IMR-90 (cell line): ENCODE results near the gene AMOTL2. TPM values are rescaled to one million over a fixed set of nuclear protein-coding genes. Genes with fewer than 3 reads are reported as not detected.

ENCODE experiments used
- ATAC-seq: fragments of 200-7000 bp; cut with Tn5 transposase; 2 replicates; pipeline ENCODE4 v1.9.1; 2020; ENCODE audit warnings: low read depth, mild to moderate bottlenecking, moderate library complexity
- BruUV-seq: library from RNA; stranded (reverse); fragments of 400-500 nt; replicated peaks from 2 replicates; lab custom pipeline; 2021; lab: Mats Ljungman, UMichigan
- CTCF ChIA-PET: fragments of 300-600 bp; formaldehyde crosslinking; extraction: SDS; loops from one replicate; lab custom pipeline; 2021; ENCODE audit warnings: antibody characterized with exemption; lab: Yijun Ruan, JAX
- POLR2A ChIA-PET: fragments of 300-600 bp; sonication (Branson Sonifier 250); formaldehyde crosslinking; loops from one replicate; lab custom pipeline; 2022; ENCODE audit warnings: antibody characterized with exemption; ENCODE audit not compliant: unreplicated experiment; lab: Charles Lee
- DNase-seq: peaks from one replicate; pipeline ENCODE4 v3.0.0; 2013
- H2AFZ ChIP-seq: replicated peaks from 2 replicates; pipeline ENCODE3; 2013; ENCODE audit warnings: low read length, mild to moderate bottlenecking; ENCODE audit not compliant: poor library complexity
- H2AK5ac ChIP-seq: 2 replicates; pipeline ENCODE4 v1.6.1; 2013; ENCODE audit warnings: low read depth, low read length, inconsistent platforms
- H2AK9ac ChIP-seq: replicated peaks from 2 replicates; pipeline ENCODE3; 2013; ENCODE audit warnings: mild to moderate bottlenecking, low read depth, low read length, moderate library complexity; ENCODE audit not compliant: poor library complexity
- H2BK120ac ChIP-seq: 2 replicates; pipeline ENCODE4 v1.6.1; 2013; ENCODE audit warnings: low read depth, low read length, inconsistent platforms
- H2BK15ac ChIP-seq: 3 replicates; pipeline ENCODE4 v1.6.1; 2013; ENCODE audit warnings: low read depth, low read length, inconsistent platforms
- H2BK20ac ChIP-seq: 2 replicates; pipeline ENCODE4 v1.6.1; 2013; ENCODE audit warnings: low read depth, mild to moderate bottlenecking, inconsistent platforms, low read length, moderate library complexity
- H2BK5ac ChIP-seq: 2 replicates; pipeline ENCODE4 v1.6.1; 2013; ENCODE audit warnings: mild to moderate bottlenecking, low read depth, low read length, inconsistent platforms; ENCODE audit not compliant: poor library complexity, severe bottlenecking
- H3K14ac ChIP-seq: replicated peaks from 2 replicates; pipeline ENCODE4 v1.6.1; 2013; ENCODE audit warnings: low read depth, low read length, inconsistent platforms
- H3K18ac ChIP-seq: 2 replicates; pipeline ENCODE4 v1.6.1; 2013; ENCODE audit warnings: low read depth, low read length, control low read depth
- H3K23ac ChIP-seq: 2 replicates; pipeline ENCODE4 v1.6.1; 2013; ENCODE audit warnings: low read depth, low read length, inconsistent platforms
- H3K27ac ChIP-seq: 2 replicates; pipeline ENCODE4 v1.5.1; 2013; ENCODE audit warnings: mild to moderate bottlenecking, control low read depth, low read length; ENCODE audit not compliant: insufficient read depth
- H3K27me3 ChIP-seq: 2 replicates; pipeline ENCODE4 v1.6.1; 2013; ENCODE audit warnings: low read length; ENCODE audit not compliant: control insufficient read depth, insufficient read depth
- H3K36me3 ChIP-seq: 2 replicates; pipeline ENCODE4 v1.6.1; 2013; ENCODE audit warnings: low read length, mixed read lengths; ENCODE audit not compliant: control insufficient read depth, insufficient read depth
- H3K4ac ChIP-seq: 2 replicates; pipeline ENCODE4 v1.6.1; 2013; ENCODE audit warnings: low read depth, low read length, inconsistent platforms
- H3K4me1 ChIP-seq: 2 replicates; pipeline ENCODE4 v1.6.1; 2013; ENCODE audit warnings: low read length, mixed read lengths; ENCODE audit not compliant: control insufficient read depth, insufficient read depth
- H3K4me2 ChIP-seq: 2 replicates; pipeline ENCODE4 v1.6.1; 2013; ENCODE audit warnings: low read depth, mild to moderate bottlenecking, control low read depth, low read length, moderate library complexity
- H3K4me3 ChIP-seq: 2 replicates; pipeline ENCODE4 v1.5.1; 2013; ENCODE audit warnings: low read depth, mild to moderate bottlenecking, control low read depth, low read length, moderate library complexity; ENCODE audit not compliant: insufficient read depth
- H3K56ac ChIP-seq: 2 replicates; pipeline ENCODE4 v1.6.1; 2013; ENCODE audit warnings: low read length, inconsistent platforms; ENCODE audit not compliant: insufficient read depth; ENCODE audit errors: extremely low read depth
- H3K79me1 ChIP-seq, 2 experiments: 2 replicates each; pipeline ENCODE4 v1.6.1; 2013; ENCODE audit warnings: low read length in 2 of 2, inconsistent platforms in 1 of 2, low read depth in 1 of 2
- H3K9ac ChIP-seq: 2 replicates; pipeline ENCODE4 v1.6.1; 2013; ENCODE audit warnings: low read depth, low read length, control low read depth
- H3K9me1 ChIP-seq: 2 replicates; pipeline ENCODE4 v1.6.1; 2013; ENCODE audit warnings: low read length, inconsistent platforms; ENCODE audit not compliant: insufficient read depth
- H3K9me3 ChIP-seq: 2 replicates; pipeline ENCODE4 v1.6.1; 2013; ENCODE audit warnings: low read length; ENCODE audit not compliant: control insufficient read depth, insufficient read depth
- H4K20me1 ChIP-seq: 2 replicates; pipeline ENCODE4 v1.6.1; 2013; ENCODE audit warnings: low read length, inconsistent platforms; ENCODE audit not compliant: insufficient read depth
- H4K5ac ChIP-seq: 2 replicates; pipeline ENCODE4 v1.6.1; 2013; ENCODE audit warnings: mild to moderate bottlenecking, low read depth, low read length, control low read depth
- H4K8ac ChIP-seq, 2 experiments: 2 replicates each; pipeline ENCODE4 v1.6.1; 2013; ENCODE audit warnings: low read depth in 2 of 2, low read length in 2 of 2, control low read depth in 1 of 2, inconsistent platforms in 1 of 2
- H4K91ac ChIP-seq: 2 replicates; pipeline ENCODE4 v1.6.1; 2013; ENCODE audit warnings: low read depth, low read length, inconsistent platforms; ENCODE audit not compliant: insufficient read depth
- BHLHE40 ChIP-seq: fragments of 150-350 bp; IDR thresholded peaks from 2 replicates; pipeline ENCODE4 v1.6.1; 2016; ENCODE audit warnings: mild to moderate bottlenecking, low read depth, low read length
- CEBPB ChIP-seq: IDR thresholded peaks from 2 replicates; pipeline ENCODE4 v1.6.1; 2012; ENCODE audit warnings: low read depth, low read length, improper control_type of control experiment
- CHD1 ChIP-seq: IDR thresholded peaks from 2 replicates; pipeline ENCODE4 v1.6.1; 2012; ENCODE audit warnings: low read depth, low read length, improper control_type of control experiment
- FOS ChIP-seq: fragments of 150-350 bp; IDR thresholded peaks from 2 replicates; pipeline ENCODE4 v1.6.1; 2016; ENCODE audit warnings: low read depth, low read length
- MAFK ChIP-seq: IDR thresholded peaks from 2 replicates; pipeline ENCODE4 v1.6.1; 2012; ENCODE audit warnings: low read depth, low read length, improper control_type of control experiment
- MAZ ChIP-seq: IDR thresholded peaks from 2 replicates; pipeline ENCODE4 v1.6.1; 2012; ENCODE audit warnings: low read depth, mild to moderate bottlenecking, low read length, improper control_type of control experiment, moderate library complexity, borderline replicate concordance
- MXI1 ChIP-seq: IDR thresholded peaks from 2 replicates; pipeline ENCODE4 v1.6.1; 2012; ENCODE audit warnings: low read depth, mild to moderate bottlenecking, low read length, moderate library complexity, borderline replicate concordance
- NFE2L2 ChIP-seq: fragments of 150-350 bp; IDR thresholded peaks from 2 replicates; pipeline ENCODE4 v1.6.1; 2016; ENCODE audit warnings: low read depth, mild to moderate bottlenecking, low read length
- POLR2A ChIP-seq: IDR thresholded peaks from 2 replicates; pipeline ENCODE4 v1.6.1; 2012; ENCODE audit warnings: mild to moderate bottlenecking, low read depth, low read length
- RAD21 ChIP-seq: IDR thresholded peaks from 2 replicates; pipeline ENCODE4 v1.6.1; 2012; ENCODE audit warnings: low read length, improper control_type of control experiment
- RCOR1 ChIP-seq: IDR thresholded peaks from 2 replicates; pipeline ENCODE4 v1.6.1; 2012; ENCODE audit warnings: mild to moderate bottlenecking, low read length, improper control_type of control experiment; ENCODE audit not compliant: insufficient replicate concordance
- RFX5 ChIP-seq: IDR thresholded peaks from 2 replicates; pipeline ENCODE4 v1.8.0; 2012; ENCODE audit warnings: low read depth, mild to moderate bottlenecking, low read length, moderate library complexity
- SMC3 ChIP-seq: fragments of 150-350 bp; IDR thresholded peaks from 2 replicates; pipeline ENCODE4 v1.6.1; 2016; ENCODE audit warnings: low read depth, mild to moderate bottlenecking, antibody characterized with exemption, low read length, moderate library complexity
- WGBS, 2 experiments: methylation state at CpG; one replicate each; pipeline versions ENCODE4 v1.1.5 to v1.1.7; 2013; ENCODE audit warnings: missing lambda C conversion rate in 2 of 2; ENCODE audit not compliant: insufficient read length in 1 of 2; ENCODE audit errors: extremely low coverage in 2 of 2; 5-methylcytosine and 5-hydroxymethylcytosine counted together
- dilution Hi-C: fragments of 300-500 bp; cut with HindIII; formaldehyde crosslinking; loops from one replicate; pipeline ENCODE4 v1.14.3; 2018; ENCODE audit warnings: low sequenced_read_pairs; ENCODE audit not compliant: unreplicated experiment
- in situ Hi-C: fragments of 300-500 bp; cut with MboI; formaldehyde crosslinking; loops from 3 replicates; pipeline ENCODE4 v1.14.3; 2019; ENCODE audit warnings: low sequenced_read_pairs, inconsistent platforms, mixed read lengths
- intact Hi-C: fragments of 100-400 bp; cut with micrococcal nuclease; formaldehyde crosslinking; loops from 2 replicates; pipeline ENCODE4 v1.10.0; 2022
- polyA plus RNA-seq, 3 experiments: library from polyadenylated mRNA; depleted of rRNA; stranded (reverse); fragments of >200 nt; gene quantifications; 2 replicates each; pipeline ENCODE4 v1.2.3, GENCODE V29; 2012; ENCODE audit warnings: low replicate concordance in 1 of 3
- total RNA-seq: library from RNA; depleted of rRNA; stranded (reverse); fragments of >200 nt; gene quantifications from 2 replicates; pipeline ENCODE4 v1.2.3, GENCODE V29; 2012
- TF ChIP-seq, protein P1 (sequence below): fragments of 150-350 bp; IDR thresholded peaks from 2 replicates; pipeline ENCODE4 v1.6.1; 2017; ENCODE audit warnings: mild to moderate bottlenecking, antibody characterized with exemption, low read length, low read depth
- TF ChIP-seq, protein P2 (sequence below): conservative IDR thresholded peaks from 2 replicates; pipeline ENCODE4 v1.5.1; 2012; ENCODE audit warnings: mild to moderate bottlenecking, low read depth, low read length, improper control_type of control experiment
- TF ChIP-seq, protein P3 (sequence below): fragments of 150-350 bp; IDR thresholded peaks from 2 replicates; pipeline ENCODE4 v1.6.1; 2016; ENCODE audit warnings: low read depth, mild to moderate bottlenecking, low read length, moderate library complexity, borderline replicate concordance

Gene AMOTL2
- total and polyA plus RNA-seq, 2 of the 4 experiments (the other 2 are of a cell fraction): 162 to 176 TPM

DNA sequence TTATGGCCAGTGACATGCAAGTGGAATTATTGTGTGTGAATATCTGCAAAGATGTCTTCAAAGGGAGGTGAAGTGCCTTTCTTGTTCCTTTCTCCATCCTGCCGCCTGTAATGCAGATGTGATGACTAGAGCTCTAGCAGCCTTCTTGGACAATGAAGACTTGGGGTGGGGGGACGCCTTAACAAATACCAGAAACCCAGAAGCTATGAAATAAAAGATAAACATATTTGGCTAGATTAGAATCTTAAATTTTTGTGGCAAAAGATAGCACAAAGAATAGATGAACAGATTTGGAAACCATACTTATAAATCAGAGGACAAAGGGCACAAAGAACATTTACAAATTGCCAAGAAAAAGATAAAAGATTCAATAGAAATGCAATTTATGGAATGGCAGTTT is 56.1 kb downstream of the AMOTL2 start:
- H3K18ac ChIP-seq: peak overlapping the region; percentile 14; the same call in 1 of the 2 replicates
- POLR2A ChIA-PET: interaction anchor here (1.1 kb wide), 1 partner anchor 46 kb away, joined by 3 read pairs; no protein-coding TSS in a partner anchor
- H3K9me3 ChIP-seq: no peaks in the 10 kb centered on the region
- H3K4me1 ChIP-seq: peaks cover 32% of the 10 kb centered on the region
- H2AK9ac ChIP-seq: no peak overlapping the region
- DNase-seq: no peak
- no peak overlapping the region; the same call in 1 of the 2 replicates for H4K91ac ChIP-seq
- H3K27me3 ChIP-seq: no peaks in the 10 kb centered on the region
- no peak overlapping the region for H3K27ac ChIP-seq
- peak overlapping the region; percentile 36; the same call in 1 of the 2 replicates for H2BK120ac ChIP-seq
- no peak for ATAC-seq
- no peak overlapping the region for H3K4me3 ChIP-seq
- H4K5ac ChIP-seq: no peak overlapping the region
- dilution Hi-C loops (no loop called here), intact Hi-C loops (no loop called here), in situ Hi-C loops (loop anchor here (5.0 kb wide), 1 partner anchor 34 kb away; no protein-coding TSS in a partner anchor)
- no peak overlapping the region for H2BK5ac ChIP-seq
- peak overlapping the region; percentile 2; the same call in 1 of the 2 replicates for H3K4ac ChIP-seq
- no peak overlapping the region for H3K23ac ChIP-seq
- peak overlapping the region; percentile 52; the same call in 1 of the 2 replicates for H3K14ac ChIP-seq
- H3K4me2 ChIP-seq: no peak overlapping the region
- no peak overlapping the region for H2AFZ ChIP-seq
- peak overlapping the region; percentile 1 for H2BK20ac ChIP-seq
- no peak overlapping the region for H3K56ac ChIP-seq
- TF ChIP-seq MAZ (no peak), CEBPB (no peak), MXI1 (no peak), MAFK (no peak), FOS (no peak), SMC3 (no peak), RAD21 (no peak), RFX5 (no peak), CHD1 (no peak), BHLHE40 (no peak), POLR2A (no peak), NFE2L2 (no peak), RCOR1 (no peak)
- TF ChIP-seq, protein P1, sequence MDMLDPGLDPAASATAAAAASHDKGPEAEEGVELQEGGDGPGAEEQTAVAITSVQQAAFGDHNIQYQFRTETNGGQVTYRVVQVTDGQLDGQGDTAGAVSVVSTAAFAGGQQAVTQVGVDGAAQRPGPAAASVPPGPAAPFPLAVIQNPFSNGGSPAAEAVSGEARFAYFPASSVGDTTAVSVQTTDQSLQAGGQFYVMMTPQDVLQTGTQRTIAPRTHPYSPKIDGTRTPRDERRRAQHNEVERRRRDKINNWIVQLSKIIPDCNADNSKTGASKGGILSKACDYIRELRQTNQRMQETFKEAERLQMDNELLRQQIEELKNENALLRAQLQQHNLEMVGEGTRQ: no peak
- TF ChIP-seq, protein P2, sequence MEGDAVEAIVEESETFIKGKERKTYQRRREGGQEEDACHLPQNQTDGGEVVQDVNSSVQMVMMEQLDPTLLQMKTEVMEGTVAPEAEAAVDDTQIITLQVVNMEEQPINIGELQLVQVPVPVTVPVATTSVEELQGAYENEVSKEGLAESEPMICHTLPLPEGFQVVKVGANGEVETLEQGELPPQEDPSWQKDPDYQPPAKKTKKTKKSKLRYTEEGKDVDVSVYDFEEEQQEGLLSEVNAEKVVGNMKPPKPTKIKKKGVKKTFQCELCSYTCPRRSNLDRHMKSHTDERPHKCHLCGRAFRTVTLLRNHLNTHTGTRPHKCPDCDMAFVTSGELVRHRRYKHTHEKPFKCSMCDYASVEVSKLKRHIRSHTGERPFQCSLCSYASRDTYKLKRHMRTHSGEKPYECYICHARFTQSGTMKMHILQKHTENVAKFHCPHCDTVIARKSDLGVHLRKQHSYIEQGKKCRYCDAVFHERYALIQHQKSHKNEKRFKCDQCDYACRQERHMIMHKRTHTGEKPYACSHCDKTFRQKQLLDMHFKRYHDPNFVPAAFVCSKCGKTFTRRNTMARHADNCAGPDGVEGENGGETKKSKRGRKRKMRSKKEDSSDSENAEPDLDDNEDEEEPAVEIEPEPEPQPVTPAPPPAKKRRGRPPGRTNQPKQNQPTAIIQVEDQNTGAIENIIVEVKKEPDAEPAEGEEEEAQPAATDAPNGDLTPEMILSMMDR: no peak
- TF ChIP-seq, protein P3, sequence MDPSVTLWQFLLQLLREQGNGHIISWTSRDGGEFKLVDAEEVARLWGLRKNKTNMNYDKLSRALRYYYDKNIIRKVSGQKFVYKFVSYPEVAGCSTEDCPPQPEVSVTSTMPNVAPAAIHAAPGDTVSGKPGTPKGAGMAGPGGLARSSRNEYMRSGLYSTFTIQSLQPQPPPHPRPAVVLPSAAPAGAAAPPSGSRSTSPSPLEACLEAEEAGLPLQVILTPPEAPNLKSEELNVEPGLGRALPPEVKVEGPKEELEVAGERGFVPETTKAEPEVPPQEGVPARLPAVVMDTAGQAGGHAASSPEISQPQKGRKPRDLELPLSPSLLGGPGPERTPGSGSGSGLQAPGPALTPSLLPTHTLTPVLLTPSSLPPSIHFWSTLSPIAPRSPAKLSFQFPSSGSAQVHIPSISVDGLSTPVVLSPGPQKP: no peak
- H4K8ac ChIP-seq: no peak overlapping the region
- peaks cover 27% of the 10 kb centered on the region for H3K9me1 ChIP-seq
- H2BK15ac ChIP-seq: peak overlapping the region; percentile 97; the same call in 1 of the 3 replicates
- CTCF ChIA-PET: no interaction called here
- H3K36me3 ChIP-seq: no peaks in the 10 kb centered on the region
- BruUV-seq: no TSS peak
- peak overlapping the region; percentile 16 for H2AK5ac ChIP-seq
- WGBS, 2 experiments: no CpG with 5 or more reads among the region's 2 CpGs
- H3K79me1 ChIP-seq: peaks cover 10 to 27% of the 10 kb centered on the region in 2 experiments; a peak in 3 of 4 replicates
- no peak overlapping the region for H3K9ac ChIP-seq
- no peaks in the 10 kb centered on the region for H4K20me1 ChIP-seq
